GM23248 (cell line): ENCODE data around the gene STOML2.

Experiments
- EZH2 ChIP-seq: fragments of 200-600 bp; sonication (generic); IDR thresholded peaks from 2 replicates; pipeline ENCODE4 v1.6.1; 2018; ENCODE audit warnings: antibody characterized with exemption, mild to moderate bottlenecking; ENCODE audit not compliant: insufficient read depth, poor library complexity, severe bottlenecking
- EZH2phosphoT487 ChIP-seq: fragments of 200-600 bp; sonication (generic); IDR thresholded peaks from 2 replicates; pipeline ENCODE4 v1.6.1; 2018; ENCODE audit warnings: antibody characterized with exemption, moderate library complexity, mild to moderate bottlenecking, low read depth; ENCODE audit not compliant: insufficient read depth

DNA sequence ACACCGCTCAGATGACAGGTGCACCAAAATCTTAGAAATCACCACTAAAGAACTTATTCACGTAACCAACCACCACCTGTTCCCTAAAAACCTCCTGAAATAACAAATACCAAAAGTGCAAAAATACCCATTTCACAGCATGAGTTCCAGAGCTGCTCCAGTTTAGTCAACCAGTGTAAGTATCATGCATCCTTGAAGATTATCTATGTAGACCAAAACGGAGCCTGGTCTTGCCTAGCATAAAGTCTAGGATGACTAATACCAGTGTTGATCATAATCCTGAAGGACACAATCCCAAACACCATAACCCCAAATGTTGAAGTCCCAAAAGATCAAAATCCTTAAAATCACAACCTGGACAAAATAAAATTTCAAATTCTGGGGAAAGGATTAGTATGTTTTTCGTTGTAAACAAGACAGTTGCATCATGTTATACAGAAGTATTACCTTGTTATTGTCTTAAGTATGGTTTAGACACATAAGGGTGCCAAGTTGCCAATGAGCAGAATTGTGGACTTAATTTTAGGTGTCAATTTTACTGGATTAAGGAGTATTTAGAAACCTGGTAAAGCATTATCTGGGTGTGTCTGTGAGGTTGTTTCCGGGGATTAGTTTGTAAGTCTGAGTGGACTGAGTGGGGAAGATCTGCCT lies 48.6 kb downstream of the STOML2 start:
- TF ChIP-seq EZH2 (no peak), EZH2phosphoT487 (no peak)
